HG02852 (cell line): ENCODE measurements around the gene FBXL17.

Source experiments
- ATAC-seq: cut with Tn5 transposase; IDR thresholded peaks from one replicate; pipeline ENCODE4 v1.9.1; 2021; ENCODE audit warnings: mild to moderate bottlenecking, moderate library complexity; ENCODE audit not compliant: unreplicated experiment

FBXL17 gene

GRCh38 chr5:107964722-107965121 lies 417.2 kb downstream of the FBXL17 start:
- ATAC-seq = no peak

- no peak for ATAC-seq
Observed at GRCh38 chr5:107959573-107960279, 422.2 kb downstream of the FBXL17 start.

DNA sequence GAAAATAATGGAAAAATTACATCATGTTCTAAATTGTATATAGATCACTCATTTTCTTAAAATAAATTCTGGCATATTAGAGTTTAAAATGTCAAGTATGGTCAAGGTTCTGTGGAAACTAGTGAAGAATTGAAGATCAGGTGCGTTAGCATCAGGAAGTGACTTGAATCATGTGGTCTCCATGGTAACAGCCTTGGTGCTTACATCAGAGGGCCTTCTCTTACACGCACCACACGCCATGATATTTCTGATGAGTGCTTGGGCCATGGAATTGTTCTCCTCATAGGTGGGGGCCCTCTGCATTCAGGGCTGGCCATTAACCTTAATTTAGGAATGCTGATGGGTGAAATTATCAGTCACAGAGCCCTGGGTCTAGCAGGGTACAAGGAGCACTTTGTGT lies 423.0 kb downstream of the FBXL17 start:
- no peak for ATAC-seq

- no peak for ATAC-seq
Observed at GRCh38 chr5:107958432-107958831, 423.5 kb downstream of the FBXL17 start.

- no peak for ATAC-seq
Observed at GRCh38 chr5:107957051-107957450, 424.8 kb downstream of the FBXL17 start.

- no peak for ATAC-seq
Observed at GRCh38 chr5:107955321-107955720, 426.6 kb downstream of the FBXL17 start.

DNA sequence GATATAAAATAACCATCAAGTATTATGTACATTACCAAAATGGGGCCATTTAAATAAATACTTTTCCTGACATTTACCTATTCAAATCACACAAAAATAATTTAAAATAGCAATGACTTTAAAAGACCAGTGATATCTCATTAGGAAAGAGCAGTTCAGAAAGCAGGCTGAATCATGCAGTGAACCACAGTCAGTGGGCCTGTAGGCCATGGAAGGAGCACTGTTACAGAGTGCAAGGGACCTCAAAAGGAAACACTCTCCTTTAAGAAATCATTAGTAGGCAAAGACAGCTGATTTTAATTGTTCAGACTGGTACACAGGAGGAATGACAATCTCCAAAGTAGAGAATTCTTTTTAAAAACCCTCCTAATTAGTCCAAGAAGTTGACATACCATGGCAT lies 427.6 kb downstream of the FBXL17 start:
- no peak for ATAC-seq

DNA sequence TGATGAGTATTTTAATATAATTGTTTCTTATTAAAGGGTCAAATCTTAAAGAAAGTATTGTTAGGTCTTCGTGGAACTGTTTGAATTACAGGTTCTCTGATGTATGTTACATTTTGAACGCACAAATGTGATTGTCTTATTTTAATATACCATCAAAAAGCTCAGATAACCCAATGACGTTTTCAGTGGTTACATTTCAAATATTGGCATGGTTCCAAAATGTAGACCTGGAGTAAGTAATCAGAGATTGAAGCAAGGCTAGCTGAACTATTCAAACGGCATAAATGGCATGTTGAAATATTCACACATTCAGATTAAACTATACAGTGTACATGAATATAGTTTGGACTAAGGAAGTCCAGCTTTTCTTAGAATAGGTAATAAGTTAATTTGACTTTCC lies 429.4 kb downstream of the FBXL17 start:
- ATAC-seq = no peak

DNA sequence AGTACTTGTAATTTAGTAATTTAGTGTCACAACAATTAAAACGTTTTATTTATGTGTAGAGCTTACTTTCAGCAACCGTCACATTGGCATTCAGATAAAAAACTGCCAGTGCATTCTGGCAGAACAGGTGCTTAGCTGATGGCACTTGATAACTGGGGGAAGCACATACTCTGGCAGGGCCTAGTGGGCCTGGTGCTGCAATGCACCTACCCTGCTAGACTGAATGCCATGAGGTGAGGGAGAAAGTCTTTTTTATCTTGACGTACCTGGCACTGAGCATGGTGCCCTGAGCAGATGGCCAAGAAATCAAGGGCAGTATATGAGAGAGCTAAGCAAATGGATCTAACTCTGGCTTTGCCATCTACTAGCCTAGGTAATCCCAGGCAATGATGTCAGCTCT lies 430.6 kb downstream of the FBXL17 start:
- no peak for ATAC-seq

- ATAC-seq = no peak
Observed at GRCh38 chr5:107950776-107951175, 431.1 kb downstream of the FBXL17 start.

DNA sequence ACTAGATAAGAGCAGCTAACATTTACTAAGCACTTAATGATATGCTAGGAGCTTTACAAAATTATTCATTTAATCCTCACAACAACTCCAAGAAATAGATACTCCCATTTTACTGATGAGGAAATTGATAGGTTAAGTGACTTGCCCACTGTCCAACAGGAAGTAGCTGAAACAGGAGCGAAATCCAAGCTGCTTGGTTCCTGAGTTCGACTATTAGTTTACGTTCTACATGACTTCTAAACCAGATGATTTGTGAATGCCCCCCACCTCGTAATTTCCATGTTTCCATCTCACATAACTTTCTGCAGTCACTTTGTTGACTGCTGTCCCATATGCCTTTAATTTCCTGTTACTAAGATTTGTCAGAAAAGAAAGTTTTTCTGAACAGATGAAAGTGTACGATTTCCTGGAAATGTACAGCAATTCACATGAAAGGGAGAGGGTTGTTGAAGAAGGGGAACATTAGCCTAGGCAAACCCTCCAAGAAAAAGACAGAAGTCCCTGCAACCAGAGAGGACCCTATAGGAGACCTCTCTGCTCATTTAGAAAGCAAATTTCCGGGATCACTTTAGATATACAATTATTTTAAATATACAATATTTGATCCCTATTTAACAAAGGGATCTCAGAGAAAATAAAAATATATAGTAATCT lies 432.1 kb downstream of the FBXL17 start:
- no peak for ATAC-seq

GRCh38 chr5:107948377-107948776 lies 433.5 kb downstream of the FBXL17 start:
- no peak for ATAC-seq

- ATAC-seq = no peak
Observed at GRCh38 chr5:107945061-107945460, 436.8 kb downstream of the FBXL17 start.

GRCh38 chr5:107943923-107944322 lies 438.0 kb downstream of the FBXL17 start:
- ATAC-seq = no peak

DNA sequence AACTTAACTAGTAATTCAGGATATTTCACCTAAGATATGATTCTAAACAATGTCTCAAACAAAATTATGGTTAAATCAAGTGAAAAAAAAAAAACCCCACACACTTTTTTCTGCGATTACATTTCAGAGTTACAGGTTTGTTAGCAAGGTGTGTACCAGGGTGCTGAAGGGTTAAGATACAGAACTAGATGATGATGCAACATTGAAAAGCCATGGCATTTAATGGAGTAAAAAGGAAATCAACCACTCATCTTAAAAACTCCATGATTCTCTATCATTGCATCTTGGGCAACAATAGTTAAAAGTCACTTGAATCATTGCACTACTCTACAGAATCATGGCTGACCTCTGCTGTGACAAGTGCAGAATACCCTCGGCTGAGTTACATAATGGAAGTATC lies 440.9 kb downstream of the FBXL17 start:
- no peak for ATAC-seq

DNA sequence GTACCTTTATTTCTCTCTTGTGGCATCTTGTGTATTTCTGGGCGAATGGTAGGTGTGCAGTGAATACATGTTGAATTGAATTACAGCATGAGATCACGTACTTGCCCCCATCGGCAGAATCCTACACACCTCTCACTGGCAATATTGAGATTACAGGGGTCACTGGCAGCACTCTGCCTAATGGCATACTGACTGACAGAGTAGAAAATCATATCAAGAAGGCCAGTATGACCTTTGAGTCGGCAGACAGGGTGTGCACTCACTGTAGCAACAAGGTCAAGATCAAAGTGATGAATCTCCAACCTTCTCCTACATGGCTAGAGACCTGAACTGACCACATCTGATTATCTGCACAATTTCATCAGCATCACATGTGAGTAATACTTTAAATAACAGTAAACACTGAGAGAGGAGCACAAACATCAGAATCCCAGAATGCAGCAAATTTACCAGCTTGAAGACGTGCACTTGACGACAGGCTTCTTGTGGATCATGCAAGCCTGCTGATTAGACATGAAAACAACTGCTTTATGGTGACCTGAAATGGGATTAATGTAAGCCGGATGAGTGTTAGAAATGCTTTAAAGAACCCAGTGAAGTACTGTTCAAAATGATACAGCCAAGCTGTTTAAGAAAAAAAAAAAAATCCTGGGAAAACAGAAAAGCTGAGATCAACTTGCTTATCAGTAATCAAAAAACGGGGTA lies 444.1 kb downstream of the FBXL17 start:
- no peak for ATAC-seq

GRCh38 chr5:107937204-107937603 lies 444.7 kb downstream of the FBXL17 start:
- ATAC-seq = no peak

- no peak for ATAC-seq
Observed at GRCh38 chr5:107936515-107936914, 445.4 kb downstream of the FBXL17 start.

DNA sequence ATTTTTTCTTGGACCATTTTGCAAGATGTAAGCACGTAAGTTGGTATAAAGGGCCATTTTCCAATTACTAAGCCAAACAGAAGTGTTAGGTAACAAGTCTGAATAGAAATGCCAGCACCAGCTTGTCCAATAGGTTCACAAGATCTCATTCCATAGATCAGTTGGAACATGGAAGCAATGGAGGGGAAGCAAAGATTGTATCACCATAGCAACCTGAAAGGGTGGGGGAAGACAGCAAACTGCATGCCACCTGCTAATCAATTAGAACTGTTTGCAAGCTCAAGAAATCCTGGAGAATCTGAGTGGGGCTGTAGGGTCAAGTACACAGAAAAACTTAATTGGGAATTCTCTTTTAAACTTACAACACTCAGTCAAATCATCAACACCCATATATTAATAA lies 446.3 kb downstream of the FBXL17 start:
- ATAC-seq = no peak

GRCh38 chr5:107933326-107933725 lies 448.6 kb downstream of the FBXL17 start:
- no peak for ATAC-seq

DNA sequence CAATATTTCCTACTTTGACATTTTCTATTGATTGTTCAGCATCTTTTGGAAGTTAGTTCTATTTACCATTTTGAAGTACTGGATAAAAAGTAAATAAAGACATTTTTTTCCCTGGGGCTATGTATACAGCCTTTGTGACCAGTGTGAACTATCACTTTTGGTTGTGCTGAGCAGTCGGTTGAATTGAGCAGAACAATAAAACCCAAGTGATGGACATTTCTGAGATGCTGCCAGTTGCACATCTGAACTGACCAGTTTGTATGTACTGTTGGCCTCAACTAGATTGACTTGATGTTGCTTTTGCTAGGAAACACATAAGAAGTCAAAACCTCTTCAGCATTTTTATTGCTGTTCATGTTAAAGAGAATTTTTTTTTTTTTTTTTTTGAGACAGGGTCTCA lies 451.0 kb downstream of the FBXL17 start:
- no peak for ATAC-seq

DNA sequence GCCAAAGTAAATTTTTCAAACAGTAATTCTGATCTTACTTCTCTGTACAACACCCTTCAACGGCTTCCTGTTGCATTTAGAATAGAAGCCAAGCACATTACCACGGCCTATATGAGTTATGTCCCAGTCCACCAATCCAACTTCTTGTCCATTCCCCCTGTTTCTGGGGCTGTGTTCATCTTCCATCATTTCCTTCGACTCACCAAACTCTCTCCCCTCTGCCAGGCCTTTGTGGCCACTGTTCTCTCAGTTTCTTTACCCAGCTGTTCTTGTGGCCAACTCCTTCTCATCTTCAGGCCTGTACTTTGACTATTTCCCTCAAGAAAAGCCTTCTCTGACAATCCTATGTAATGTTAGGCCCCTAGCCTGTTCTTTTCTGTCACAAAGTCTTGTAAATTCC lies 451.8 kb downstream of the FBXL17 start:
- ATAC-seq = no peak
